GM12872 (cell line): ENCODE data around the gene C3orf18.

ENCODE experiments used
- CTCF ChIP-seq: IDR thresholded peaks from 3 replicates; pipeline ENCODE4 v1.5.1; 2011; ENCODE audit warnings: low read depth, mild to moderate bottlenecking, low read length, moderate library complexity; ENCODE audit not compliant: insufficient read depth

C3orf18 gene

DNA sequence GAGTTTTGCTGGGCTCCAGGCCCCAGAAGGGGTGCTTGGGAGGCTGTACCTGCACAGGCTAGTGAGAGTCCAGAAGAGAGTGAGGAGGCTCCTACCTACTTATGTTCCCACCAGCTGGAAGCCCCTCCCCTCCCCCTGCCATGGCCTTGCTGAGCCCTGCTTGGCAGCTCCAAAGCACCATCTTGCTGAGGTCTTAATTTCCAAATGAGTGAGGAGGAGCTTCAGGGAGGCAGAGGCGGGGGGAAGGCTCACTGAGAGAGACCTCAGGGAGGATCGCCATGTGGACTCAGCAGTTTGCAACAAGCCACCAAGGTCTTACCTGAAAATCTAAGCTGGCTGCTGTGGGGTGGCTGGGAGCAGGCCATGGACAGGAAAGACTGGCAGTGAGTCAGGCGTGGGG, 55.4 kb downstream of the C3orf18 start:
- no peak for TF ChIP-seq CTCF

DNA sequence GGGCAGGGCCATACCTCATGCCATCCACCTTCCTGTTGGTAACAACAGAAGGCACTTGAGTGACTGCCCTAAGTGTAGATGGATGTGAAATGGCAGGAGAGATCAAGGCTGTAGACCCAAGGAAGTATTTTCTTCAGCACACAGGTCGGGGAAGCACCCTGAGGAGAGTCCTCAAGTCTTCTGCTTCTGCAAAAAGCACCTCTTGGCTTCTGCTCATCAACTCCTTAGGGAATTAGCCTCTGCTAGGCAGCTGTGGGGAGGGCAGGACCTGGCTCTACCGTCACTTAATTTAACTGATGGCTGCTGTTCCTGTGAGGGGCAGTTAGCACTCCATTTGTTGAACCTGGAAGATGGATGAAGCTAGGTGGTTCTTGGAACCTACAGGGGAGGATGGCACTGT, 57.2 kb downstream of the C3orf18 start:
- no peak for TF ChIP-seq CTCF

DNA sequence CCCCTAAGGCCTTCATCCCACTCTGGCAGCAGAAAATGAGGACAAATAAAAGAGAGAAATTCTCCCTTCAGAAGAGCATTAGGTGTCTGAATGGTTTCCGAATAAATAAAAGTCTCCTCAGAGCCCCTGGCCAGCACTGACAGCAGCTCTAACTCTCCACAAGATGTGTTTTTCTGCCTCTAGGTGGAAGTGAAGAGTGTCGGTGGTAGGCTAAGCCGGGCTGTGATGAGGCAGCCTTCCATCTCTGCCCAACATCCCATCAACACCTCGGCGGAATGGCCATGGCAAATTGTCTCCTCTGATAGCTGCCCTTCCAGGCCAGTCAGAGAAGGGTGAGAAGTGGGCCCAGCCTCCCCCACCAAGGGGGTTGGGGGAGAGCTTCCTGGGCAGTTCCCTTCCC, 57.8 kb downstream of the C3orf18 start:
- TF ChIP-seq CTCF = no peak

DNA sequence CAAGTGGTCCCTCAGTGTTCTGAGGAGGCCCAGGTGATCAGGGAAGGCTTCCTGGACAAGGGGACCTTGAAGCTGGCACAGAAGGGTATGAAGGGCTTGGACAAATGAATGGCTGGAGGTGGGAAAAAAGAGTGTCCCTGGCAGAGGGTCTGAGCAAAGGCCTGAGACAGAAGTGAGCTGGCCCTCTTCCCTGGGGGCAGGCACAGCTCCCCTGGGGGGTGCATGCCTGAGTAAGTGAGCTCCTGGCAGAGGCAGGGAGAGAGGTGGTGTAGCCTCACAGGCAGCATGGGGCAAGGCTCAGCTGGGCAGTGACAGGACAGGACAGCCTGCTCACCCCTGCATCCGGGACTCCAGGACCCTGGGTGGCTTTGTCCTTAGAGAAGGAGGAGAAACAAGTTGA, 58.7 kb downstream of the C3orf18 start:
- TF ChIP-seq CTCF = no peak
